ENCODE results near the gene AKAP11.

The AKAP11 gene

GRCh38 chr13:42275506-42275905 lies 3.6 kb downstream of the AKAP11 start:
- no peak for DNase-seq

- DNase-seq, result peak; percentile 8
Observed at GRCh38 chr13:42276683-42277082, 4.7 kb downstream of the AKAP11 start.

GRCh38 chr13:42277618-42278276 lies 5.8 kb downstream of the AKAP11 start:
- peak; percentile 48 for DNase-seq

- DNase-seq, result no peak
Observed at GRCh38 chr13:42279080-42279479, 7.1 kb downstream of the AKAP11 start.

- DNase-seq, result no peak
Observed at GRCh38 chr13:42279986-42280385, 8.0 kb downstream of the AKAP11 start.

- no peak for DNase-seq
Observed at GRCh38 chr13:42280537-42280936, 8.6 kb downstream of the AKAP11 start.

GRCh38 chr13:42283574-42283973 lies 11.6 kb downstream of the AKAP11 start:
- DNase-seq, result no peak

- no peak for DNase-seq
Observed at GRCh38 chr13:42284068-42284467, 12.1 kb downstream of the AKAP11 start.

GRCh38 chr13:42298392-42298791 lies 26.4 kb downstream of the AKAP11 start:
- no peak for DNase-seq

GRCh38 chr13:42305503-42305902 lies 33.6 kb downstream of the AKAP11 start:
- DNase-seq, result no peak

- DNase-seq, result no peak
Observed at GRCh38 chr13:42307461-42307860, 35.5 kb downstream of the AKAP11 start.

- no peak for DNase-seq
Observed at GRCh38 chr13:42312817-42313431, 41.0 kb downstream of the AKAP11 start.

- DNase-seq, result no peak
Observed at GRCh38 chr13:42318570-42318969, 46.6 kb downstream of the AKAP11 start.

GRCh38 chr13:42320375-42320787 lies 48.4 kb downstream of the AKAP11 start:
- DNase-seq, result no peak

- no peak for DNase-seq
Observed at GRCh38 chr13:42322806-42323205, 50.9 kb downstream of the AKAP11 start.

- DNase-seq, result no peak
Observed at GRCh38 chr13:42324704-42325103, 52.8 kb downstream of the AKAP11 start.

- DNase-seq, result no peak
Observed at GRCh38 chr13:42327725-42328124, 55.8 kb downstream of the AKAP11 start.

- no peak for DNase-seq
Observed at GRCh38 chr13:42328672-42329071, 56.7 kb downstream of the AKAP11 start.

- no peak for DNase-seq
Observed at GRCh38 chr13:42329239-42329638, 57.3 kb downstream of the AKAP11 start.

GRCh38 chr13:42331009-42331408 lies 59.1 kb downstream of the AKAP11 start:
- DNase-seq, result peak; percentile 37

GRCh38 chr13:42333613-42334328 lies 61.8 kb downstream of the AKAP11 start:
- DNase-seq, result peak; percentile 48

GRCh38 chr13:42334329-42334706 lies 62.4 kb downstream of the AKAP11 start:
- DNase-seq, result no peak

GRCh38 chr13:42337808-42338600 lies 66.1 kb downstream of the AKAP11 start:
- no peak for DNase-seq
